Activated CD8-positive, alpha-beta memory T cell treated with anti-CD3 and anti-CD28 coated beads, Interleukin-2, amount 10 ng/mL, durations not matched to agents 7 days and 5 days (primary cell): ENCODE results near the gene DGKI. TPM values are rescaled to one million over a fixed set of nuclear protein-coding genes. Genes with fewer than 3 reads are reported as not detected.
"Not testable (repeated sequence)": the region's sequence is repeated elsewhere in the genome, so short reads cannot be mapped to it uniquely, and the experiment has no call there.

ENCODE experiments used
- ATAC-seq: fragments of 150-1000 bp; cut with Tn5 transposase; one replicate; pipeline ENCODE4 v1.10.0; 2021; ENCODE audit warnings: moderate library complexity
- CTCF ChIA-PET: fragments of 350-600 bp; sonication (Branson Sonifier 250); formaldehyde crosslinking; loops from one replicate; lab custom pipeline; 2021; ENCODE audit warnings: antibody characterized with exemption; lab: Charles Lee
- DNase-seq: peaks from one replicate; pipeline ENCODE4 v3.0.0-alpha.2; 2020
- H3K27ac Mint-ChIP-seq: one replicate; pipeline ENCODE4 v1.8.0; 2021; ENCODE audit warnings: mild to moderate bottlenecking, mixed read lengths
- H3K27me3 Mint-ChIP-seq: one replicate; pipeline ENCODE4 v1.8.0; 2021; ENCODE audit warnings: mixed read lengths
- H3K36me3 Mint-ChIP-seq: one replicate; pipeline ENCODE4 v1.8.0; 2021; ENCODE audit warnings: mild to moderate bottlenecking, mixed read lengths
- H3K4me1 Mint-ChIP-seq: one replicate; pipeline ENCODE4 v1.8.0; 2021; ENCODE audit warnings: mixed read lengths
- H3K4me3 Mint-ChIP-seq: one replicate; pipeline ENCODE4 v1.8.0; 2021; ENCODE audit warnings: mild to moderate bottlenecking, moderate library complexity, mixed read lengths
- H3K9me3 Mint-ChIP-seq: one replicate; pipeline ENCODE4 v1.8.0; 2022; ENCODE audit warnings: low read depth, mixed read lengths
- total RNA-seq, 2 experiments: library from RNA; stranded (reverse); gene quantifications; one replicate each; pipeline ENCODE4 v1.2.3, GENCODE V29; 2021

The DGKI gene
- total RNA-seq, 2 experiments from 2014 or later = 2.2 TPM; not detected in 1

GRCh38 chr7:137458399-137458798 lies 388.4 kb downstream of the DGKI start:
- no peak for DNase-seq
- Mint-ChIP-seq H3K9me3 (no peaks in the 10 kb centered on the region), H3K4me1 (no peaks in the 10 kb centered on the region), H3K4me3 (no peak overlapping the region), H3K27ac (no peak overlapping the region), H3K27me3 (no peaks in the 10 kb centered on the region), H3K36me3 (no peaks in the 10 kb centered on the region)
- CTCF ChIA-PET = no interaction called here
- ATAC-seq = no peak

- CTCF ChIA-PET = interaction anchor here (0.7 kb wide), 1 partner anchor 1339 kb away, joined by 3 read pairs; no protein-coding TSS in a partner anchor
- no peak for ATAC-seq
- Mint-ChIP-seq H3K27ac (no peak overlapping the region), H3K4me1 (no peaks in the 10 kb centered on the region), H3K27me3 (no peaks in the 10 kb centered on the region), H3K4me3 (no peak overlapping the region), H3K9me3 (no peaks in the 10 kb centered on the region), H3K36me3 (no peaks in the 10 kb centered on the region)
- no peak for DNase-seq
These were observed 392.0 kb downstream of the DGKI start for GRCh38 chr7:137454767-137455166.

GRCh38 chr7:137454246-137454724 lies 392.5 kb downstream of the DGKI start:
- H3K36me3 Mint-ChIP-seq = no peaks in the 10 kb centered on the region
- ATAC-seq (no peak), DNase-seq (no peak)
- H3K27me3 Mint-ChIP-seq = no peaks in the 10 kb centered on the region
- no peak overlapping the region for H3K27ac Mint-ChIP-seq
- no peaks in the 10 kb centered on the region for H3K9me3 Mint-ChIP-seq
- CTCF ChIA-PET = interaction anchor here (0.7 kb wide), 1 partner anchor 1339 kb away, joined by 3 read pairs; no protein-coding TSS in a partner anchor
- no peak overlapping the region for H3K4me3 Mint-ChIP-seq
- no peaks in the 10 kb centered on the region for H3K4me1 Mint-ChIP-seq

GRCh38 chr7:137453356-137453755 lies 393.4 kb downstream of the DGKI start:
- Mint-ChIP-seq H3K4me1 (no peaks in the 10 kb centered on the region), H3K36me3 (no peaks in the 10 kb centered on the region), H3K27ac (no peak overlapping the region), H3K27me3 (no peaks in the 10 kb centered on the region), H3K9me3 (no peaks in the 10 kb centered on the region), H3K4me3 (no peak overlapping the region)
- CTCF ChIA-PET = no interaction called here
- no peak for DNase-seq
- ATAC-seq = no peak

GRCh38 chr7:137449016-137449415 lies 397.8 kb downstream of the DGKI start:
- H3K27me3 Mint-ChIP-seq = no peaks in the 10 kb centered on the region
- no peak overlapping the region for H3K4me3 Mint-ChIP-seq
- ATAC-seq = no peak
- H3K4me1 Mint-ChIP-seq = no peaks in the 10 kb centered on the region
- H3K36me3 Mint-ChIP-seq = no peaks in the 10 kb centered on the region
- no peaks in the 10 kb centered on the region for H3K9me3 Mint-ChIP-seq
- CTCF ChIA-PET = no interaction called here
- DNase-seq = no peak
- no peak overlapping the region for H3K27ac Mint-ChIP-seq

GRCh38 chr7:137448572-137448971 lies 398.2 kb downstream of the DGKI start:
- H3K9me3 Mint-ChIP-seq, CTCF ChIA-PET, H3K27me3 Mint-ChIP-seq, H3K27ac Mint-ChIP-seq, ATAC-seq, H3K4me3 Mint-ChIP-seq, H3K4me1 Mint-ChIP-seq, DNase-seq, H3K36me3 Mint-ChIP-seq: not testable (repeated sequence)

- ATAC-seq (no peak), DNase-seq (no peak)
- no peaks in the 10 kb centered on the region for H3K36me3 Mint-ChIP-seq
- no peak overlapping the region for H3K27ac Mint-ChIP-seq
- CTCF ChIA-PET = no interaction called here
- H3K27me3 Mint-ChIP-seq = no peaks in the 10 kb centered on the region
- H3K9me3 Mint-ChIP-seq = no peaks in the 10 kb centered on the region
- H3K4me3 Mint-ChIP-seq = no peak overlapping the region
- no peaks in the 10 kb centered on the region for H3K4me1 Mint-ChIP-seq
These were observed 400.7 kb downstream of the DGKI start for GRCh38 chr7:137446025-137446424.

GRCh38 chr7:137445268-137445667 lies 401.5 kb downstream of the DGKI start:
- CTCF ChIA-PET = no interaction called here
- no peak overlapping the region for H3K4me3 Mint-ChIP-seq
- no peaks in the 10 kb centered on the region for H3K36me3 Mint-ChIP-seq

GRCh38 chr7:137443616-137444015 lies 403.2 kb downstream of the DGKI start:
- DNase-seq (no peak), ATAC-seq (no peak)
- CTCF ChIA-PET = no interaction called here
- H3K4me3 Mint-ChIP-seq = no peak overlapping the region
- H3K27ac Mint-ChIP-seq = no peak overlapping the region
- no peaks in the 10 kb centered on the region for H3K9me3 Mint-ChIP-seq
- no peaks in the 10 kb centered on the region for H3K27me3 Mint-ChIP-seq
- no peaks in the 10 kb centered on the region for H3K4me1 Mint-ChIP-seq
- no peaks in the 10 kb centered on the region for H3K36me3 Mint-ChIP-seq

More at GRCh38 chr7:137445268-137445667, 401.5 kb downstream of the DGKI start:
- Mint-ChIP-seq H3K27me3 (no peaks in the 10 kb centered on the region), H3K9me3 (no peaks in the 10 kb centered on the region), H3K27ac (no peak overlapping the region), H3K4me1 (no peaks in the 10 kb centered on the region)
- DNase-seq (no peak), ATAC-seq (no peak)

GRCh38 chr7:137441451-137441850 lies 405.3 kb downstream of the DGKI start:
- Mint-ChIP-seq H3K27me3 (no peaks in the 10 kb centered on the region), H3K36me3 (no peaks in the 10 kb centered on the region), H3K4me3 (no peak overlapping the region), H3K27ac (no peak overlapping the region), H3K4me1 (no peaks in the 10 kb centered on the region), H3K9me3 (no peaks in the 10 kb centered on the region)
- DNase-seq (no peak), ATAC-seq (no peak)
- CTCF ChIA-PET = interaction anchor here (0.6 kb wide), 1 partner anchor 1034 kb away, joined by 4 read pairs; no protein-coding TSS in a partner anchor

GRCh38 chr7:137439829-137440825 lies 406.6 kb downstream of the DGKI start:
- H3K27me3 Mint-ChIP-seq = no peaks in the 10 kb centered on the region
- no peak for DNase-seq
- H3K27ac Mint-ChIP-seq = no peak overlapping the region
- CTCF ChIA-PET = no interaction called here
- no peaks in the 10 kb centered on the region for H3K4me1 Mint-ChIP-seq
- no peaks in the 10 kb centered on the region for H3K36me3 Mint-ChIP-seq
- no peak for ATAC-seq
- H3K4me3 Mint-ChIP-seq = no peak overlapping the region
- no peaks in the 10 kb centered on the region for H3K9me3 Mint-ChIP-seq

- Mint-ChIP-seq H3K36me3 (no peaks in the 10 kb centered on the region), H3K4me3 (no peak overlapping the region), H3K27ac (no peak overlapping the region), H3K27me3 (no peaks in the 10 kb centered on the region), H3K4me1 (no peaks in the 10 kb centered on the region), H3K9me3 (no peaks in the 10 kb centered on the region)
- ATAC-seq (no peak), DNase-seq (no peak)
- CTCF ChIA-PET = no interaction called here
These were observed 411.8 kb downstream of the DGKI start for GRCh38 chr7:137434946-137435345.

GRCh38 chr7:137434530-137434929 lies 412.2 kb downstream of the DGKI start:
- Mint-ChIP-seq H3K27me3 (no peaks in the 10 kb centered on the region), H3K4me1 (no peaks in the 10 kb centered on the region), H3K4me3 (no peak overlapping the region), H3K9me3 (no peaks in the 10 kb centered on the region), H3K27ac (no peak overlapping the region), H3K36me3 (no peaks in the 10 kb centered on the region)
- no peak for DNase-seq
- no peak for ATAC-seq
- CTCF ChIA-PET = no interaction called here

GRCh38 chr7:137423321-137423720 lies 423.5 kb downstream of the DGKI start:
- H3K36me3 Mint-ChIP-seq = no peaks in the 10 kb centered on the region
- H3K4me1 Mint-ChIP-seq = no peaks in the 10 kb centered on the region
- ATAC-seq (no peak), DNase-seq (no peak)
- CTCF ChIA-PET = no interaction called here
- H3K4me3 Mint-ChIP-seq = no peak overlapping the region
- H3K27me3 Mint-ChIP-seq = no peaks in the 10 kb centered on the region
- no peaks in the 10 kb centered on the region for H3K9me3 Mint-ChIP-seq
- H3K27ac Mint-ChIP-seq = no peak overlapping the region
